Keratinocyte (primary cell): Measurements from ENCODE around the gene TMEM52. TPM values are rescaled to one million over a fixed set of nuclear protein-coding genes. Genes with fewer than 3 reads are reported as not detected.

ENCODE experiments used
- DNase-seq: peaks from one replicate; pipeline ENCODE4 v3.0.0-alpha.2; 2011; ENCODE audit warnings: low read depth, missing footprints, low spot score
- FAIRE-seq: peaks from 2 replicates; lab custom pipeline; 2011; peaks lifted over from hg19 to GRCh38; lab: Jason Lieb, UNC
- H2AFZ ChIP-seq: 2 replicates; pipeline ENCODE4 v1.6.0; 2012; ENCODE audit warnings: low read length, control low read depth, inconsistent platforms; ENCODE audit not compliant: control insufficient read depth
- H3K27ac ChIP-seq: 2 replicates; pipeline ENCODE4 v1.5.1; 2011; ENCODE audit warnings: low read length; ENCODE audit not compliant: control insufficient read depth, insufficient read depth
- H3K27me3 ChIP-seq: 3 replicates; pipeline ENCODE4 v1.6.0; 2011; ENCODE audit warnings: low read length; ENCODE audit not compliant: control insufficient read depth, insufficient read depth; ENCODE audit errors: extremely low read depth
- H3K36me3 ChIP-seq, 2 experiments: 2 replicates in 1 of 2; 3 replicates in 1 of 2; pipeline ENCODE4 v1.5.1; 2011; ENCODE audit warnings: low read length in 2 of 2, mild to moderate bottlenecking in 1 of 2; ENCODE audit not compliant: control insufficient read depth in 2 of 2, insufficient read depth in 2 of 2; ENCODE audit errors: extremely low read depth in 1 of 2
- H3K4me1 ChIP-seq: 3 replicates; pipeline ENCODE4 v1.5.1; 2011; ENCODE audit warnings: low read length; ENCODE audit not compliant: control insufficient read depth, insufficient read depth; ENCODE audit errors: extremely low read depth
- H3K4me2 ChIP-seq: 3 replicates; pipeline ENCODE4 v1.6.0; 2011; ENCODE audit warnings: low read depth, low read length; ENCODE audit not compliant: control insufficient read depth, insufficient read depth; ENCODE audit errors: extremely low read depth
- H3K4me3 ChIP-seq, 3 experiments: fragments of 200-600 bp in 1 of 3; sonication (generic) in 1 of 3; 2 replicates in 2 of 3; 3 replicates in 1 of 3; pipeline ENCODE4 v1.5.1; 2011 to 2016; ENCODE audit warnings: low read length in 3 of 3, mild to moderate bottlenecking in 3 of 3, control low read depth in 2 of 3, inconsistent platforms in 1 of 3, low read depth in 1 of 3, mixed read lengths in 1 of 3, mixed run types in 1 of 3, moderate library complexity in 1 of 3; ENCODE audit not compliant: control insufficient read depth in 2 of 3, insufficient read depth in 2 of 3; ENCODE audit errors: extremely low read depth in 1 of 3
- H3K79me2 ChIP-seq: 2 replicates; pipeline ENCODE4 v1.6.0; 2012; ENCODE audit warnings: low read length; ENCODE audit not compliant: control insufficient read depth, insufficient read depth
- H3K9ac ChIP-seq: 3 replicates; pipeline ENCODE4 v1.6.0; 2011; ENCODE audit warnings: low read length; ENCODE audit not compliant: control insufficient read depth, insufficient read depth; ENCODE audit errors: extremely low read depth
- H3K9me1 ChIP-seq: 3 replicates; pipeline ENCODE4 v1.6.0; 2011; ENCODE audit warnings: low read length; ENCODE audit not compliant: control insufficient read depth, insufficient read depth; ENCODE audit errors: extremely low read depth
- H3K9me3 ChIP-seq: 2 replicates; pipeline ENCODE4 v1.5.1; 2012; ENCODE audit warnings: low read depth, low read length; ENCODE audit not compliant: control insufficient read depth
- H4K20me1 ChIP-seq: 3 replicates; pipeline ENCODE4 v1.6.0; 2011; ENCODE audit warnings: low read length; ENCODE audit not compliant: control insufficient read depth, insufficient read depth; ENCODE audit errors: extremely low read depth
- EZH2 ChIP-seq: IDR thresholded peaks from one replicate; pipeline ENCODE4 v1.6.1; 2012; ENCODE audit warnings: inconsistent platforms, mild to moderate bottlenecking, low read length, moderate library complexity
- dilution Hi-C: fragments of 300-500 bp; cut with MboI; formaldehyde crosslinking; loops from one replicate; pipeline ENCODE4 v1.7.0; 2020; ENCODE audit warnings: low sequenced_read_pairs; ENCODE audit not compliant: extremely low pct_ligation_motif_present
- polyA plus RNA-seq, 5 experiments: library from polyadenylated mRNA; depleted of rRNA in 3 of 5; stranded (reverse) in 3 of 5; stranded (forward) in 1 of 5; unstranded in 1 of 5; fragments of >200 nt; gene quantifications; 1 replicate in 1 of 5; 2 replicates in 3 of 5; 3 replicates in 1 of 5; pipeline versions ENCODE4 v1.2.1 to v1.2.3, GENCODE V29; 2011 to 2012; ENCODE audit warnings: missing spikeins in 2 of 5, low read depth in 1 of 5, low replicate concordance in 1 of 5
- TF ChIP-seq, protein P1 (sequence below), 3 experiments: IDR thresholded peaks in 1 of 3; conservative IDR thresholded peaks in 1 of 3; optimal IDR thresholded peaks in 1 of 3; 2 replicates in 2 of 3; 3 replicates in 1 of 3; pipeline versions ENCODE3 to v1.5.1; 2011; ENCODE audit warnings: low read length in 3 of 3, mild to moderate bottlenecking in 3 of 3, moderate library complexity in 2 of 3, control low read depth in 1 of 3, inconsistent platforms in 1 of 3; ENCODE audit not compliant: insufficient read depth in 2 of 3; ENCODE audit errors: extremely low read depth in 1 of 3

Gene TMEM52
- polyA plus RNA-seq, 1 donor (not counting 4 experiments of a cell fraction or from before 2014, with no cell fraction given): 0.10 TPM

DNA sequence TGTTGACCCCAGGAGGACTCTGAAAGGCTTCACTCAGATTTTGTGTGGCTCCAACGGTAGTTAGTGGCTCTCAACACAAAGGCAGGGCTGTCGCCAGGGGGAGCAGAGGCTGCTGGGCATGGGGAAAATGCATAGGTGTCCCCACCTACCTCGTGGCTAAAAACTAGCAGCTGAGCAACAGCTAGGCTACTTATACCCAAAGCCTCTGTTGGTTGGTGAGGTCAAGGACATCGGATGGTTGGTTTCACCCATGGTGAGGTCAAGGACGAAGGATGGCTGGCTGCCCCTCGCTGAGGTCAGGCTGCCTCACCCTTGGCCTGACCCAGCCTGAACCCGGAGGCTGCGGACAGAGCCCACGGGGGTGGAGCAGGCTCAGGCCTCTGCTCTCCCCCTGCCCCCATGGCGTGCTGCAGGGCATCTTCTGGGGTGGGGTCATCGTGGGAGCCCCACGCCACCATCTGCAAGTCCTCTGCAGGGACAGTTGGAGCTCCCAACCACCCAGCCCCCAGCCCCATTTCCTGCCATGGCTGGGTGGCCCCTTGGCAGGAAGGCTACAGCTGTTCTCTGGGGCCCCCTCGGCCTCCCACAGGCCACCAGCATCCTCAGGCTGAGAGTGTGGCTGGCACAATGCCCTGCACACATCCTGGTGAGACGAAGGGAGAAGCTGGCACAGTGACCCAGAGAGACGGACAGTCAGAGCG lies 19.7 kb downstream of the TMEM52 start:
- Histone ChIP-seq H3K9me1 (no peaks in the 10 kb centered on the region), H2AFZ (no peak overlapping the region), H3K4me1 (peaks cover 8% of the 10 kb centered on the region), H3K36me3 (no peaks in the 10 kb centered on the region), H3K4me2 (no peak overlapping the region), H3K4me3 (no peak overlapping the region), H3K27me3 (peaks cover 12% of the 10 kb centered on the region), H4K20me1 (no peaks in the 10 kb centered on the region), H3K79me2 (no peaks in the 10 kb centered on the region), H3K27ac (no peak overlapping the region), H3K9me3 (no peaks in the 10 kb centered on the region), H3K9ac (no peak overlapping the region)
- TF ChIP-seq EZH2: no peak
- TF ChIP-seq, protein P1, sequence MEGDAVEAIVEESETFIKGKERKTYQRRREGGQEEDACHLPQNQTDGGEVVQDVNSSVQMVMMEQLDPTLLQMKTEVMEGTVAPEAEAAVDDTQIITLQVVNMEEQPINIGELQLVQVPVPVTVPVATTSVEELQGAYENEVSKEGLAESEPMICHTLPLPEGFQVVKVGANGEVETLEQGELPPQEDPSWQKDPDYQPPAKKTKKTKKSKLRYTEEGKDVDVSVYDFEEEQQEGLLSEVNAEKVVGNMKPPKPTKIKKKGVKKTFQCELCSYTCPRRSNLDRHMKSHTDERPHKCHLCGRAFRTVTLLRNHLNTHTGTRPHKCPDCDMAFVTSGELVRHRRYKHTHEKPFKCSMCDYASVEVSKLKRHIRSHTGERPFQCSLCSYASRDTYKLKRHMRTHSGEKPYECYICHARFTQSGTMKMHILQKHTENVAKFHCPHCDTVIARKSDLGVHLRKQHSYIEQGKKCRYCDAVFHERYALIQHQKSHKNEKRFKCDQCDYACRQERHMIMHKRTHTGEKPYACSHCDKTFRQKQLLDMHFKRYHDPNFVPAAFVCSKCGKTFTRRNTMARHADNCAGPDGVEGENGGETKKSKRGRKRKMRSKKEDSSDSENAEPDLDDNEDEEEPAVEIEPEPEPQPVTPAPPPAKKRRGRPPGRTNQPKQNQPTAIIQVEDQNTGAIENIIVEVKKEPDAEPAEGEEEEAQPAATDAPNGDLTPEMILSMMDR (optimal IDR thresholded peaks at IDR 0.05 in 1 of 3, IDR thresholded peaks at IDR 0.05 in 1 of 3, conservative IDR thresholded peaks at IDR 0.05 in 1 of 3; ENCODE audit: extremely low read depth in 1 of 3, insufficient read depth in 2 of 3, low read length in 3 of 3): no peak
- dilution Hi-C loops: no loop called here
- no peak for DNase-seq
- no peak for FAIRE-seq

DNA sequence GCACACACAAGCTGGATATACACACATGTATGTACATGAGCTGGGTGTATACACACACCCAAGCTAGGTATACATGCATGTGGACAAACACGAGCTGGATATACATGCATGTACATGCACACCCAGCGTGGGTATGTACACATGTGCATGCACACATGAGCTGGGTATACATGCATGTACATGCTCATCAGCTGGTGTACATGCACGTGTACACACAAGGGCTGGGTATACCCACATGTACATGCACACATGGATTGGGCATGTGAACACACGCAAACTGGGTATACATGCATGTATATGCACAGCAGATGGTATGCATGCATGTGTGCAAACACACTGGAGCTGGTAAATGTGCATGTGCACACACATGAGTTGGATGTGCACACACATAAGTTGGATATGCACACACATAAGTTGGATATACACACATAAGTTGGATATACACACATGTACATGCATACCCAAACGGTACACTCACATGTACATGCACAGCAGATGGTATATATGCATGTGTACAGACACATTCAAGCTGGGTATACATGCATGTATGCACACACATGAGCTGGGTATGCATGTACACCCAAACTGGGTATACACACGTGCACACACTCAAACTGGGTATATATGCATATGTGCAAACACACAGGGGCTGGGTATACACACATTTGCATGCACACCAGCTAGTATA lies 20.7 kb downstream of the TMEM52 start:
- Histone ChIP-seq H3K4me3 (no peak overlapping the region), H3K9ac (no peak overlapping the region), H3K36me3 (no peaks in the 10 kb centered on the region), H3K27ac (no peak overlapping the region), H3K79me2 (no peaks in the 10 kb centered on the region), H3K4me2 (no peak overlapping the region), H4K20me1 (no peaks in the 10 kb centered on the region), H3K9me3 (no peaks in the 10 kb centered on the region), H3K4me1 (peaks cover 9% of the 10 kb centered on the region), H3K9me1 (no peaks in the 10 kb centered on the region), H3K27me3 (peaks cover 12% of the 10 kb centered on the region), H2AFZ (no peak overlapping the region)
- DNase-seq: no peak
- peak; percentile 63 for FAIRE-seq
- no peak for TF ChIP-seq EZH2
- TF ChIP-seq, protein P1 (optimal IDR thresholded peaks at IDR 0.05 in 1 of 3, IDR thresholded peaks at IDR 0.05 in 1 of 3, conservative IDR thresholded peaks at IDR 0.05 in 1 of 3; ENCODE audit: extremely low read depth in 1 of 3, insufficient read depth in 2 of 3, low read length in 3 of 3): no peak
- dilution Hi-C loops: no loop called here
